SK-N-SH (cell line): ENCODE data around the gene LSM14A. TPM values are rescaled to one million over a fixed set of nuclear protein-coding genes. Genes with fewer than 3 reads are reported as not detected.

Experiments used
- CTCF ChIA-PET: fragments of 300-600, 350-600 bp; formaldehyde crosslinking; extraction: SDS; loops from one replicate; lab custom pipeline; 2021; lab: Yijun Ruan, JAX
- POLR2A ChIA-PET: fragments of 350-600 bp; sonication (Branson Sonifier 250); formaldehyde crosslinking; extraction: SDS; loops from one replicate; lab custom pipeline; 2020; ENCODE audit warnings: antibody characterized with exemption, inconsistent platforms; lab: Yijun Ruan, JAX
- DNase-seq: peaks from one replicate; pipeline ENCODE4 v3.0.0; 2012
- H2AFZ ChIP-seq: fragments of 200-600 bp; sonication (generic); 2 replicates; pipeline ENCODE4 v1.8.1; 2016; ENCODE audit warnings: antibody characterized with exemption, mild to moderate bottlenecking, low read depth
- H3F3A ChIP-seq: fragments of 200-600 bp; sonication (generic); replicated peaks from 2 replicates; pipeline ENCODE3; 2016; ENCODE audit warnings: antibody characterized with exemption, mild to moderate bottlenecking; ENCODE audit not compliant: insufficient read depth
- H3K27ac ChIP-seq, 2 experiments: fragments of 200-500 bp in 1 of 2; fragments of 200-600 bp in 1 of 2; sonication (Bioruptor generic) in 1 of 2; sonication (generic), shearing (Covaris generic) in 1 of 2; 2 replicates each; pipeline versions ENCODE4 v1.5.1 to v1.6.1; 2014 to 2016; ENCODE audit warnings: low read depth in 2 of 2, inconsistent platforms in 1 of 2, low read length in 1 of 2, mild to moderate bottlenecking in 1 of 2, mixed read lengths in 1 of 2
- H3K27me3 ChIP-seq: fragments of 200-600 bp; sonication (generic), shearing (Covaris generic); 2 replicates; pipeline ENCODE4 v1.6.1; 2016; ENCODE audit warnings: mixed run types; ENCODE audit not compliant: insufficient read depth
- H3K36me3 ChIP-seq, 2 experiments: fragments of 200-500 bp in 1 of 2; fragments of 200-600 bp in 1 of 2; sonication (Bioruptor generic) in 1 of 2; sonication (generic) in 1 of 2; replicated peaks in 1 of 2; 2 replicates each; pipeline versions ENCODE3 to v1.5.1; 2014 to 2016; ENCODE audit warnings: low read length in 1 of 2, mild to moderate bottlenecking in 1 of 2; ENCODE audit not compliant: insufficient read depth in 2 of 2, control insufficient read depth in 1 of 2
- H3K4me1 ChIP-seq, 2 experiments: fragments of 200-500 bp in 1 of 2; fragments of 200-600 bp in 1 of 2; sonication (Bioruptor generic) in 1 of 2; sonication (generic), shearing (Covaris generic) in 1 of 2; 2 replicates each; pipeline versions ENCODE4 v1.5.1 to v1.6.1; 2014 to 2016; ENCODE audit warnings: low read depth in 1 of 2, low read length in 1 of 2, mixed run types in 1 of 2; ENCODE audit not compliant: insufficient read depth in 2 of 2, control insufficient read depth in 1 of 2
- H3K4me2 ChIP-seq: fragments of 200-600 bp; sonication (generic), shearing (Covaris generic); 2 replicates; pipeline ENCODE4 v1.6.1; 2017; ENCODE audit warnings: mixed run types
- H3K4me3 ChIP-seq, 2 experiments: fragments of 200-500 bp in 1 of 2; fragments of 200-600 bp in 1 of 2; sonication (Bioruptor generic) in 1 of 2; sonication (generic), shearing (Covaris generic) in 1 of 2; 2 replicates each; pipeline versions ENCODE4 v1.5.1 to v1.8.1; 2014 to 2016; ENCODE audit warnings: low read depth in 2 of 2, inconsistent platforms in 1 of 2, low read length in 1 of 2, mild to moderate bottlenecking in 1 of 2, mixed read lengths in 1 of 2, moderate library complexity in 1 of 2
- H3K79me2 ChIP-seq: fragments of 200-600 bp; sonication (generic); 2 replicates; pipeline ENCODE4 v1.8.1; 2017; ENCODE audit warnings: mild to moderate bottlenecking; ENCODE audit not compliant: insufficient read depth
- H3K9ac ChIP-seq: fragments of 200-600 bp; sonication (generic); 2 replicates; pipeline ENCODE4 v1.6.1; 2017; ENCODE audit warnings: mixed run types
- H3K9me2 ChIP-seq: fragments of 200-600 bp; sonication (generic); 2 replicates; pipeline ENCODE4 v1.6.1; 2017; ENCODE audit warnings: mixed run types
- H3K9me3 ChIP-seq: fragments of 200-600 bp; sonication (generic); 2 replicates; pipeline ENCODE4 v1.6.1; 2017; ENCODE audit warnings: mixed run types, mild to moderate bottlenecking, moderate library complexity
- H4K20me1 ChIP-seq: fragments of 200-600 bp; sonication (generic); 2 replicates; pipeline ENCODE4 v1.6.1; 2017; ENCODE audit warnings: mild to moderate bottlenecking, mixed run types; ENCODE audit not compliant: insufficient read depth
- GABPA ChIP-seq: IDR thresholded peaks from 2 replicates; pipeline ENCODE4 v1.4.0; 2012; ENCODE audit warnings: low read depth, mild to moderate bottlenecking
- RAD21 ChIP-seq: IDR thresholded peaks from 2 replicates; pipeline ENCODE4 v1.6.1; 2012; ENCODE audit warnings: mild to moderate bottlenecking, low read length
- RCOR1 ChIP-seq: fragments of 150-350 bp; IDR thresholded peaks from 2 replicates; pipeline ENCODE4 v1.6.1; 2017; ENCODE audit warnings: antibody characterized with exemption, low read length
- SIN3A ChIP-seq: IDR thresholded peaks from 2 replicates; pipeline ENCODE4 v1.6.1; 2012; ENCODE audit warnings: low read depth, mild to moderate bottlenecking, low read length, moderate library complexity, borderline replicate concordance
- SMC3 ChIP-seq: IDR thresholded peaks from 2 replicates; pipeline ENCODE4 v1.6.1; 2012; ENCODE audit warnings: low read depth, low read length, improper control_type of control experiment
- WGBS: methylation state at CpG from one replicate; pipeline ENCODE4 v1.1.6; 2017; ENCODE audit warnings: low lambda C conversion rate; 5-methylcytosine and 5-hydroxymethylcytosine counted together
- polyA plus RNA-seq, 3 experiments: library from polyadenylated mRNA; depleted of rRNA; stranded (reverse); fragments of >200 nt; gene quantifications; 2 replicates each; pipeline ENCODE4 v1.2.3, GENCODE V29; 2012
- TF ChIP-seq, protein P1 (sequence below): fragments of 200-600 bp; sonication (generic); IDR thresholded peaks from 2 replicates; pipeline ENCODE4 v1.6.1; 2017; ENCODE audit warnings: antibody characterized with exemption, mild to moderate bottlenecking, moderate library complexity

Gene LSM14A
- polyA plus RNA-seq, 1 of the 3 experiments (the other 2 are of a cell fraction) = 87.7 TPM

GRCh38 chr19:34141025-34141424 is 31.3 kb upstream of the LSM14A start:
- H2AFZ ChIP-seq = no peak overlapping the region
- no peaks in the 10 kb centered on the region for H3K4me1 ChIP-seq
- H3K9ac ChIP-seq = no peak overlapping the region
- H3K9me2 ChIP-seq = no peaks in the 10 kb centered on the region
- no peaks in the 10 kb centered on the region for H3K9me3 ChIP-seq
- H3K27me3 ChIP-seq = no peaks in the 10 kb centered on the region; the same call in 1 of the 2 replicates
- CTCF ChIA-PET = interaction anchor here (1.0 to 8.4 kb wide), 5 partner anchors 8 to 364 kb away, joined by 3 to 49 read pairs (median 3); no protein-coding TSS in a partner anchor
- no peaks in the 10 kb centered on the region for H3F3A ChIP-seq
- no peak overlapping the region for H3K27ac ChIP-seq
- POLR2A ChIA-PET = no interaction called here
- no peaks in the 10 kb centered on the region for H3K79me2 ChIP-seq
- no peaks in the 10 kb centered on the region for H4K20me1 ChIP-seq
- H3K36me3 ChIP-seq = no peaks in the 10 kb centered on the region
- no peak for DNase-seq
- H3K4me3 ChIP-seq = no peak overlapping the region
- TF ChIP-seq SMC3 = no peak
- TF ChIP-seq, protein P1, sequence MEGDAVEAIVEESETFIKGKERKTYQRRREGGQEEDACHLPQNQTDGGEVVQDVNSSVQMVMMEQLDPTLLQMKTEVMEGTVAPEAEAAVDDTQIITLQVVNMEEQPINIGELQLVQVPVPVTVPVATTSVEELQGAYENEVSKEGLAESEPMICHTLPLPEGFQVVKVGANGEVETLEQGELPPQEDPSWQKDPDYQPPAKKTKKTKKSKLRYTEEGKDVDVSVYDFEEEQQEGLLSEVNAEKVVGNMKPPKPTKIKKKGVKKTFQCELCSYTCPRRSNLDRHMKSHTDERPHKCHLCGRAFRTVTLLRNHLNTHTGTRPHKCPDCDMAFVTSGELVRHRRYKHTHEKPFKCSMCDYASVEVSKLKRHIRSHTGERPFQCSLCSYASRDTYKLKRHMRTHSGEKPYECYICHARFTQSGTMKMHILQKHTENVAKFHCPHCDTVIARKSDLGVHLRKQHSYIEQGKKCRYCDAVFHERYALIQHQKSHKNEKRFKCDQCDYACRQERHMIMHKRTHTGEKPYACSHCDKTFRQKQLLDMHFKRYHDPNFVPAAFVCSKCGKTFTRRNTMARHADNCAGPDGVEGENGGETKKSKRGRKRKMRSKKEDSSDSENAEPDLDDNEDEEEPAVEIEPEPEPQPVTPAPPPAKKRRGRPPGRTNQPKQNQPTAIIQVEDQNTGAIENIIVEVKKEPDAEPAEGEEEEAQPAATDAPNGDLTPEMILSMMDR = no peak
- H3K4me2 ChIP-seq = no peak overlapping the region
- WGBS = 38% methylated on average over 5 of the region's 5 CpGs

- H3F3A ChIP-seq = no peaks in the 10 kb centered on the region
- H3K27me3 ChIP-seq = no peaks in the 10 kb centered on the region; the same call in 1 of the 2 replicates
- no peaks in the 10 kb centered on the region for H3K9me3 ChIP-seq
- no peak overlapping the region for H3K4me2 ChIP-seq
- no peaks in the 10 kb centered on the region for H3K9me2 ChIP-seq
- no peaks in the 10 kb centered on the region for H3K36me3 ChIP-seq
- H2AFZ ChIP-seq = no peak overlapping the region
- POLR2A ChIA-PET = no interaction called here
- no peak overlapping the region for H3K9ac ChIP-seq
- 64% methylated on average over 3 of the region's 3 CpGs for WGBS
- TF ChIP-seq GABPA (no peak), RCOR1 (no peak)
- TF ChIP-seq, all 33 proteins: peak for 0
- no peak overlapping the region for H3K4me3 ChIP-seq
- CTCF ChIA-PET = interaction anchor here (2.3 to 11.1 kb wide), 2 partner anchors 46 to 364 kb away, joined by 9 to 141 read pairs; no protein-coding TSS in a partner anchor
- no peaks in the 10 kb centered on the region for H4K20me1 ChIP-seq
- H3K79me2 ChIP-seq = no peaks in the 10 kb centered on the region
- no peaks in the 10 kb centered on the region for H3K4me1 ChIP-seq
- no peak overlapping the region for H3K27ac ChIP-seq
- no peak for DNase-seq
Measured at GRCh38 chr19:34142440-34142839, 29.9 kb upstream of the LSM14A start.

DNA sequence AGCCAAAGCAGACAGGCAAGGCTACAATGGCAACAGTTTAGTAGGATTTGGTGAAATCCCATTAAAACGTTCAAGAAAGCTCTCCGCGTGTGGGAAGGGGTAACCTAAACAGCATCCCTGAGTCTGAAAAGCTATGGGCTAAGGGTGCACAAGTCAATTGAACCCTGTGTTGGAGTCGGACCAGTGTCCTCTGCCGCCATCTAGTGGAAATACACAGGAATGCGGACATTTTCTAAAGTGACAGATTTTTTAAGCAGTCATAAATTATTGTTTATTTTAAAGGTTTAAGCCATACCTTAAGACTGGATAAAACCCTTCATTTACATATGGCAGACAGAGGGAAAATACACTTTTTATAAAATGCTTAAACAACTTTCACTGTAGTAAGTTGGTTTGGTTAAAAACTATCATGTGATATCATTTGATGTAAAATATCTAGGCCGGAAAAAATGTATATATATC is 26.5 kb upstream of the LSM14A start:
- H3K27ac ChIP-seq = no peak overlapping the region
- POLR2A ChIA-PET = no interaction called here
- H3K36me3 ChIP-seq = no peaks in the 10 kb centered on the region
- H3K9ac ChIP-seq = no peak overlapping the region
- no peaks in the 10 kb centered on the region for H3F3A ChIP-seq
- no peak overlapping the region for H3K4me2 ChIP-seq
- H3K27me3 ChIP-seq = no peaks in the 10 kb centered on the region
- no peaks in the 10 kb centered on the region for H3K9me3 ChIP-seq
- H3K79me2 ChIP-seq = no peaks in the 10 kb centered on the region
- peak; percentile 59 for TF ChIP-seq SMC3
- peak; percentile 90 for TF ChIP-seq RAD21
- no peak for TF ChIP-seq SIN3A
- TF ChIP-seq, protein P1 = peak; percentile 94
- TF ChIP-seq, all 33 proteins: peak for 3
- CTCF ChIA-PET = interaction anchor here (0.6 to 11.1 kb wide), 38 partner anchors 10 to 732 kb away, joined by 3 to 141 read pairs (median 4); partner anchors contain the start of gene KCTD15
- H3K9me2 ChIP-seq = no peaks in the 10 kb centered on the region
- no peaks in the 10 kb centered on the region; a peak in 1 of 4 replicates for H3K4me1 ChIP-seq
- DNase-seq = peak; percentile 74
- no peaks in the 10 kb centered on the region for H4K20me1 ChIP-seq
- no peak overlapping the region for H3K4me3 ChIP-seq
- peak overlapping the region; percentile 16; the same call in 1 of the 2 replicates for H2AFZ ChIP-seq
- WGBS = 14% methylated on average over 7 of the region's 7 CpGs
